PC-9 (cell line): Measurements from ENCODE around the gene DDX6. TPM values are rescaled to one million over a fixed set of nuclear protein-coding genes. Genes with fewer than 3 reads are reported as not detected.

ENCODE experiments used
- BruUV-seq: library from RNA; stranded (reverse); fragments of 400-500 nt; replicated peaks from 2 replicates; lab custom pipeline; 2021; lab: Mats Ljungman, UMichigan
- CTCF ChIA-PET: fragments of 300-600 bp; sonication (Branson Sonifier 250); formaldehyde crosslinking; loops from one replicate; lab custom pipeline; 2022; ENCODE audit warnings: antibody characterized with exemption; lab: Charles Lee
- POLR2A ChIA-PET: fragments of 300-600 bp; sonication (Branson Sonifier 250); formaldehyde crosslinking; loops from one replicate; lab custom pipeline; 2022; ENCODE audit warnings: antibody characterized with exemption; ENCODE audit not compliant: unreplicated experiment; lab: Charles Lee
- DNase-seq, 2 experiments: peaks; one replicate each; pipeline versions ENCODE4 v3.0.0 to v3.0.0-alpha.2; 2015 to 2022; ENCODE audit warnings: mixed read lengths in 1 of 2
- H2AFZ ChIP-seq: fragments of 200-600 bp; sonication (generic); 2 replicates; pipeline ENCODE4 v1.8.1; 2017; ENCODE audit warnings: antibody characterized with exemption
- H3F3A ChIP-seq: fragments of 200-600 bp; sonication (generic); 2 replicates; pipeline ENCODE4 v1.8.1; 2017; ENCODE audit warnings: antibody characterized with exemption, mild to moderate bottlenecking, low read depth; ENCODE audit not compliant: insufficient read depth
- H3K27ac ChIP-seq: fragments of 200-600 bp; sonication (generic); 2 replicates; pipeline ENCODE4 v1.6.1; 2016; ENCODE audit warnings: mixed run types
- H3K27me3 ChIP-seq: fragments of 200-600 bp; sonication (generic); 2 replicates; pipeline ENCODE4 v1.6.1; 2016; ENCODE audit warnings: low read depth, mixed run types; ENCODE audit not compliant: insufficient read depth
- H3K36me3 ChIP-seq: fragments of 200-600 bp; sonication (generic); 2 replicates; pipeline ENCODE4 v1.6.1; 2016; ENCODE audit warnings: low read depth, mixed run types
- H3K4me1 ChIP-seq: fragments of 200-600 bp; sonication (generic); replicated peaks from 2 replicates; pipeline ENCODE4 v1.6.1; 2016; ENCODE audit warnings: mixed run types; ENCODE audit not compliant: insufficient read depth
- H3K4me2 ChIP-seq: fragments of 200-600 bp; sonication (generic); 2 replicates; pipeline ENCODE4 v1.6.1; 2017; ENCODE audit warnings: mixed run types
- H3K4me3 ChIP-seq: fragments of 200-600 bp; sonication (generic); 2 replicates; pipeline ENCODE4 v1.6.1; 2016; ENCODE audit warnings: mixed run types
- H3K79me2 ChIP-seq: fragments of 200-600 bp; sonication (generic); 2 replicates; pipeline ENCODE4 v1.6.1; 2017; ENCODE audit warnings: low read depth, mixed run types
- H3K9me2 ChIP-seq: fragments of 200-600 bp; sonication (generic); 2 replicates; pipeline ENCODE4 v1.8.1; 2017; ENCODE audit warnings: mild to moderate bottlenecking; ENCODE audit not compliant: insufficient read depth
- H3K9me3 ChIP-seq: fragments of 200-600 bp; sonication (generic); 2 replicates; pipeline ENCODE4 v1.8.1; 2016; ENCODE audit warnings: low read depth; ENCODE audit not compliant: insufficient read depth
- H4K20me1 ChIP-seq: fragments of 200-600 bp; sonication (generic); 2 replicates; pipeline ENCODE4 v1.8.1; 2017; ENCODE audit not compliant: insufficient read depth
- CTCF ChIP-seq: fragments of 200-600 bp; sonication (generic); conservative IDR thresholded peaks from 2 replicates; pipeline ENCODE4 v1.6.1; 2017; ENCODE audit warnings: mixed run types, antibody characterized with exemption, mild to moderate bottlenecking, moderate library complexity
- EZH2 ChIP-seq: fragments of 200-600 bp; sonication (generic); IDR thresholded peaks from 2 replicates; pipeline ENCODE4 v1.8.0; 2017; ENCODE audit warnings: antibody characterized with exemption, low read depth
- intact Hi-C: fragments of 100-400 bp; cut with micrococcal nuclease; formaldehyde crosslinking; loops from one replicate; pipeline ENCODE4 v1.10.0; 2022; ENCODE audit not compliant: unreplicated experiment
- total RNA-seq: library from RNA; stranded (reverse); gene quantifications from 2 replicates; pipeline ENCODE4 v1.2.3, GENCODE V29; 2021

Gene DDX6
- total RNA-seq, 1 experiment from 2014 or later: 84.4 TPM

- peaks cover 23% of the 10 kb centered on the region; the same call in 1 of the 2 replicates for H3F3A ChIP-seq
- CTCF ChIA-PET: interaction anchor here (1.0 to 1.2 kb wide), 2 partner anchors 78 to 96 kb away, joined by 3 to 4 read pairs; no protein-coding TSS in a partner anchor
- BruUV-seq: no TSS peak
- peak overlapping the region; percentile 85 for H3K27ac ChIP-seq
- H3K79me2 ChIP-seq: peaks cover 37% of the 10 kb centered on the region
- no peaks in the 10 kb centered on the region for H3K27me3 ChIP-seq
- peaks cover 14% of the 10 kb centered on the region for H3K4me1 ChIP-seq
- no peak for DNase-seq
- no peaks in the 10 kb centered on the region for H3K9me2 ChIP-seq
- peak overlapping the region; percentile 98 for H3K4me3 ChIP-seq
- peak overlapping the region; percentile 100 for H2AFZ ChIP-seq
- H3K9me3 ChIP-seq: no peaks in the 10 kb centered on the region
- no peaks in the 10 kb centered on the region for H3K36me3 ChIP-seq
- POLR2A ChIA-PET: interaction anchor here (0.6 to 1.3 kb wide), 3 partner anchors 74 to 130 kb away, joined by 3 to 22 read pairs (median 3); no protein-coding TSS in a partner anchor
- no peak for TF ChIP-seq CTCF
- TF ChIP-seq EZH2: no peak
- peaks cover 29% of the 10 kb centered on the region for H4K20me1 ChIP-seq
- H3K4me2 ChIP-seq: peak overlapping the region; percentile 92
- intact Hi-C loops: loop anchor here (2.0 kb wide), 2 partner anchors 115 to 137 kb away; no protein-coding TSS in a partner anchor
These were observed 1.1 kb upstream of the DDX6 start for GRCh38 chr11:118791961-118792569.

GRCh38 chr11:118790357-118791110 is 430 bp downstream of the DDX6 start:
- peak; percentile 45 to 50 for DNase-seq
- H3K4me2 ChIP-seq: peak overlapping the region; percentile 97
- no peaks in the 10 kb centered on the region for H3K9me2 ChIP-seq
- TF ChIP-seq EZH2 (no peak), CTCF (peak; percentile 52; the same call in 1 of the 2 replicates)
- ChIA-PET POLR2A (interaction anchor here (0.5 to 1.3 kb wide), 7 partner anchors 30 to 209 kb away, joined by 3 to 22 read pairs (median 4); no protein-coding TSS in a partner anchor), CTCF (interaction anchor here (0.5 to 1.0 kb wide), 4 partner anchors 30 to 415 kb away, joined by 3 to 7 read pairs (median 6); partner anchors contain the start of gene CBL)
- H4K20me1 ChIP-seq: peaks cover 44% of the 10 kb centered on the region
- peaks cover 52% of the 10 kb centered on the region for H3K79me2 ChIP-seq
- H3K9me3 ChIP-seq: no peaks in the 10 kb centered on the region
- no TSS peak for BruUV-seq
- H3K36me3 ChIP-seq: peaks cover 8% of the 10 kb centered on the region
- peak overlapping the region; percentile 85 for H3K27ac ChIP-seq
- intact Hi-C loops: loop anchor here (1.0 to 2.0 kb wide), 5 partner anchors 80 to 166 kb away; partner anchors contain the start of gene UPK2
- H2AFZ ChIP-seq: peak overlapping the region; percentile 87
- no peaks in the 10 kb centered on the region for H3K27me3 ChIP-seq
- peak overlapping the region; percentile 98 for H3K4me3 ChIP-seq
- peaks cover 23% of the 10 kb centered on the region; the same call in 1 of the 2 replicates for H3F3A ChIP-seq
- peaks cover 20% of the 10 kb centered on the region for H3K4me1 ChIP-seq
